Astrocyte (in vitro differentiated cells and primary cell): Measurements from ENCODE around the gene CLMN. TPM values are rescaled to one million over a fixed set of nuclear protein-coding genes. Genes with fewer than 3 reads are reported as not detected.

Experiments
- DNase-seq: peaks from one replicate; pipeline ENCODE4 v3.0.0-alpha.2; 2010; ENCODE audit warnings: low read depth
- FAIRE-seq: peaks from 2 replicates; lab custom pipeline; 2011; peaks lifted over from hg19 to GRCh38; lab: Jason Lieb, UNC
- H2AFZ ChIP-seq: 2 replicates; pipeline ENCODE4 v1.6.0; 2012; ENCODE audit warnings: low read depth, low read length, inconsistent platforms
- H3K27ac ChIP-seq: 2 replicates; pipeline ENCODE4 v1.5.1; 2011; ENCODE audit warnings: low read depth, low read length, inconsistent platforms
- H3K27me3 ChIP-seq: 2 replicates; pipeline ENCODE4 v1.6.0; 2011; ENCODE audit warnings: low read length, inconsistent platforms; ENCODE audit not compliant: insufficient read depth
- H3K36me3 ChIP-seq: 2 replicates; pipeline ENCODE4 v1.5.1; 2011; ENCODE audit warnings: low read length, inconsistent platforms; ENCODE audit not compliant: insufficient read depth
- H3K4me1 ChIP-seq: 2 replicates; pipeline ENCODE4 v1.5.1; 2011; ENCODE audit warnings: low read length, inconsistent platforms; ENCODE audit not compliant: insufficient read depth
- H3K4me2 ChIP-seq: 2 replicates; pipeline ENCODE4 v1.6.0; 2012; ENCODE audit warnings: low read length, inconsistent platforms
- H3K4me3 ChIP-seq: 2 replicates; pipeline ENCODE4 v1.5.1; 2011; ENCODE audit warnings: low read depth, mild to moderate bottlenecking, low read length, inconsistent platforms; ENCODE audit not compliant: insufficient read depth
- H3K79me2 ChIP-seq: 2 replicates; pipeline ENCODE4 v1.6.0; 2012; ENCODE audit warnings: mild to moderate bottlenecking, low read length, inconsistent platforms; ENCODE audit not compliant: insufficient read depth
- H3K9ac ChIP-seq: 2 replicates; pipeline ENCODE4 v1.6.0; 2012; ENCODE audit warnings: mild to moderate bottlenecking, low read length, inconsistent platforms
- H3K9me3 ChIP-seq: 2 replicates; pipeline ENCODE4 v1.5.1; 2012; ENCODE audit warnings: low read depth, mild to moderate bottlenecking, low read length, inconsistent platforms; ENCODE audit not compliant: insufficient read depth
- H4K20me1 ChIP-seq: 2 replicates; pipeline ENCODE4 v1.6.0; 2012; ENCODE audit warnings: low read length, inconsistent platforms; ENCODE audit not compliant: insufficient read depth
- H3K27ac Mint-ChIP-seq: one replicate; pipeline ENCODE4 v1.8.0; 2021; ENCODE audit warnings: mild to moderate bottlenecking, mixed read lengths; ENCODE audit not compliant: unreplicated experiment
- H3K27me3 Mint-ChIP-seq: one replicate; pipeline ENCODE4 v1.8.0; 2021; ENCODE audit warnings: low read depth, mixed read lengths; ENCODE audit not compliant: unreplicated experiment
- H3K36me3 Mint-ChIP-seq: one replicate; pipeline ENCODE4 v1.8.0; 2021; ENCODE audit warnings: low read depth, mixed read lengths; ENCODE audit not compliant: unreplicated experiment
- H3K4me1 Mint-ChIP-seq: one replicate; pipeline ENCODE4 v1.8.0; 2021; ENCODE audit warnings: low read depth, mixed read lengths; ENCODE audit not compliant: unreplicated experiment
- H3K4me3 Mint-ChIP-seq: one replicate; pipeline ENCODE4 v1.8.0; 2021; ENCODE audit warnings: mild to moderate bottlenecking, moderate library complexity, mixed read lengths; ENCODE audit not compliant: unreplicated experiment
- H3K9me3 Mint-ChIP-seq: one replicate; pipeline ENCODE4 v1.8.0; 2021; ENCODE audit warnings: mild to moderate bottlenecking, mixed read lengths; ENCODE audit not compliant: unreplicated experiment
- CTCF ChIP-seq: IDR thresholded peaks from 2 replicates; pipeline ENCODE4 v1.5.1; 2011; ENCODE audit warnings: low read depth, mild to moderate bottlenecking, inconsistent platforms, low read length, moderate library complexity; ENCODE audit not compliant: insufficient read depth
- EZH2 ChIP-seq: IDR thresholded peaks from 2 replicates; pipeline ENCODE4 v1.6.1; 2012; ENCODE audit warnings: mild to moderate bottlenecking, low read length, inconsistent platforms; ENCODE audit not compliant: insufficient read depth
- total RNA-seq: library from RNA; stranded (reverse); gene quantifications from 2 replicates; pipeline ENCODE4 v1.2.1, GENCODE V29; 2021

Gene CLMN
- total RNA-seq, 1 donor from 2014 or later = 14.0 TPM

- no peaks in the 10 kb centered on the region for H3K4me1 Mint-ChIP-seq
- Histone ChIP-seq H3K9me3 (no peaks in the 10 kb centered on the region), H3K79me2 (no peaks in the 10 kb centered on the region), H3K9ac (no peak overlapping the region), H3K4me3 (no peak overlapping the region), H3K27ac (no peak overlapping the region), H3K4me2 (no peak overlapping the region), H3K27me3 (no peaks in the 10 kb centered on the region), H4K20me1 (no peaks in the 10 kb centered on the region), H3K4me1 (peaks cover 5% of the 10 kb centered on the region), H3K36me3 (no peaks in the 10 kb centered on the region), H2AFZ (no peak overlapping the region)
- H3K27me3 Mint-ChIP-seq = peaks cover 10% of the 10 kb centered on the region
- peaks cover 9% of the 10 kb centered on the region for H3K36me3 Mint-ChIP-seq
- no peak overlapping the region for H3K27ac Mint-ChIP-seq
- H3K4me3 Mint-ChIP-seq = no peak overlapping the region
- no peak for TF ChIP-seq CTCF
- TF ChIP-seq EZH2 = no peak
- no peak for DNase-seq
- H3K9me3 Mint-ChIP-seq = peaks cover 8% of the 10 kb centered on the region
- no peak for FAIRE-seq
These were observed 30.9 kb downstream of the CLMN start for GRCh38 chr14:95288672-95289322.

- peaks cover 8% of the 10 kb centered on the region for H3K27me3 Mint-ChIP-seq
- H3K4me3 ChIP-seq = no peak overlapping the region
- no peaks in the 10 kb centered on the region for H4K20me1 ChIP-seq
- no peaks in the 10 kb centered on the region for H3K36me3 ChIP-seq
- no peak overlapping the region for H3K9ac ChIP-seq
- peaks cover 9% of the 10 kb centered on the region for H3K36me3 Mint-ChIP-seq
- H2AFZ ChIP-seq = no peak overlapping the region
- H3K4me2 ChIP-seq = no peak overlapping the region
- no peak for TF ChIP-seq EZH2
- no peak for TF ChIP-seq CTCF
- H3K27ac ChIP-seq = no peak overlapping the region
- peaks cover 5% of the 10 kb centered on the region for H3K4me1 ChIP-seq
- no peaks in the 10 kb centered on the region for H3K27me3 ChIP-seq
- FAIRE-seq (no peak), DNase-seq (no peak)
- H3K9me3 ChIP-seq = no peaks in the 10 kb centered on the region
- H3K4me1 Mint-ChIP-seq = no peaks in the 10 kb centered on the region
- H3K9me3 Mint-ChIP-seq = peaks cover 9% of the 10 kb centered on the region
- H3K79me2 ChIP-seq = no peaks in the 10 kb centered on the region
- H3K4me3 Mint-ChIP-seq = no peak overlapping the region
- H3K27ac Mint-ChIP-seq = no peak overlapping the region
These were observed 32.4 kb downstream of the CLMN start for GRCh38 chr14:95287176-95287754.

GRCh38 chr14:95286645-95287044 is 33.1 kb downstream of the CLMN start:
- Histone ChIP-seq H3K27ac (no peak overlapping the region), H3K9ac (no peak overlapping the region), H3K4me1 (peaks cover 2% of the 10 kb centered on the region), H3K4me3 (no peak overlapping the region), H3K79me2 (no peaks in the 10 kb centered on the region), H3K4me2 (no peak overlapping the region), H2AFZ (no peak overlapping the region), H3K27me3 (no peaks in the 10 kb centered on the region), H3K36me3 (no peaks in the 10 kb centered on the region), H4K20me1 (no peaks in the 10 kb centered on the region), H3K9me3 (no peaks in the 10 kb centered on the region)
- Mint-ChIP-seq H3K4me3 (no peak overlapping the region), H3K4me1 (no peaks in the 10 kb centered on the region), H3K27me3 (peaks cover 10% of the 10 kb centered on the region), H3K27ac (no peak overlapping the region), H3K36me3 (peaks cover 9% of the 10 kb centered on the region), H3K9me3 (peaks cover 9% of the 10 kb centered on the region)
- DNase-seq (no peak), FAIRE-seq (no peak)
- no peak for TF ChIP-seq CTCF
- no peak for TF ChIP-seq EZH2
